ENCODE results near the gene BACH2. TPM values are rescaled to one million over a fixed set of nuclear protein-coding genes. Genes with fewer than 3 reads are reported as not detected.

BACH2 gene
- total RNA-seq, 5 donors from 2014 or later (not counting 1 experiment from before 2014, with no cell fraction given), result 81.9 to 196 (median 96.7) TPM

DNA sequence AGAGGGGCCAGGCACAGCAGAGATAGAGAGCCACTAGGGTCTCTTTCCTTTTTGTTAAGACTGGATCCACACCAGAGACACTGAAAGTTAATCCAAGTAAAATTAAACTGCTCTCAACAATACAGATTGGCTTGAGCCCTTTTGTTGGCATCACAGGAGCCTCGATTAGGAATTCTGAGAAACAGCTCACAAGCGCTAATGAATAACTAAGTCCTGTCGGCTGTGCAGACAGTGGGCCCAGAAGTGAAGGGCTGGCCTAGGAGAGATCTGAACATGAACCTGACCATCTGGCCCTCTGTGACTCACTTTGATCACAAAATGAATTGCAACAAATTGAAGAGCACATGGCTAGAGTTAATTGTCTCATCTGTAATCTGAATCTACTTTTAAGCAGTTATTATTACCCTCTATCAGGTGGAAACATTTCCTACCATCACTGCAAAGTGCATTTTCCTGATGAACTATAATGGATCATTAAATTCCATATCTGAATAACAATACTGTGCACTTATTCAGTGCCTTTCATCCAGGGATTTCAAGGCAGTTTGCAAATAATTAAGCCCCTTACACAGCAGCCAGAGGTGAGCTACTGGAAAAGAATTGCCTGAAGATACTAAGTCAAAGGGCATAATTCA is 3.2 kb downstream of the BACH2 start:
- WGBS (ENCODE audit: insufficient coverage), result 81% methylated on average over 3 of the region's 3 CpGs
- peak overlapping the region; percentile 81 for H3K27ac ChIP-seq (ENCODE audit: low read length)
- Mint-ChIP-seq H3K36me3 (peaks cover 28% of the 10 kb centered on the region), H3K27ac (peak overlapping the region; percentile 94), H3K4me3 (peak overlapping the region; percentile 84 to 92 (median 92)), H3K27me3 (no peaks in the 10 kb centered on the region), H3K4me1 (peaks cover 61 to 72% (median 65%) of the 10 kb centered on the region in 3 donors), H3K9me3 (no peaks in the 10 kb centered on the region)
- CTCF ChIA-PET, result interaction anchor here (0.6 to 1.6 kb wide), 8 partner anchors 18 to 353 kb away, joined by 3 to 11 read pairs (median 3); no protein-coding TSS in a partner anchor
- DNase-seq (no peak), ATAC-seq (replicated peaks in 1 of 4) (no peak)
- H3K4me1 ChIP-seq (ENCODE audit: control insufficient read depth in 1 of 2, extremely low read depth in 1 of 2, insufficient read depth in 2 of 2, low read length in 2 of 2), result peaks cover 46 to 47% of the 10 kb centered on the region in 2 experiments
- peaks cover 0 to 8% of the 10 kb centered on the region in 2 experiments for H3K27me3 ChIP-seq (replicated peaks in 1 of 2; ENCODE audit: control insufficient read depth in 2 of 2, extremely low read depth in 1 of 2, insufficient read depth in 2 of 2, low read length in 1 of 2)
- H3K9me3 ChIP-seq, result no peaks in the 10 kb centered on the region
- peak overlapping the region; percentile 79 to 93 for H3K4me3 ChIP-seq (ENCODE audit: control insufficient read depth in 1 of 2, extremely low read depth in 1 of 2, low read length in 1 of 2)
- peaks cover 0 to 3% of the 10 kb centered on the region in 2 donors for H3K36me3 ChIP-seq (ENCODE audit: control insufficient read depth in 2 of 2, extremely low read depth in 1 of 2, insufficient read depth in 1 of 2, low read length in 1 of 2)
- POLR2A ChIA-PET, result interaction anchor here (0.5 to 1.3 kb wide), 10 partner anchors 9 to 176 kb away, joined by 3 to 5 read pairs (median 4); no protein-coding TSS in a partner anchor

DNA sequence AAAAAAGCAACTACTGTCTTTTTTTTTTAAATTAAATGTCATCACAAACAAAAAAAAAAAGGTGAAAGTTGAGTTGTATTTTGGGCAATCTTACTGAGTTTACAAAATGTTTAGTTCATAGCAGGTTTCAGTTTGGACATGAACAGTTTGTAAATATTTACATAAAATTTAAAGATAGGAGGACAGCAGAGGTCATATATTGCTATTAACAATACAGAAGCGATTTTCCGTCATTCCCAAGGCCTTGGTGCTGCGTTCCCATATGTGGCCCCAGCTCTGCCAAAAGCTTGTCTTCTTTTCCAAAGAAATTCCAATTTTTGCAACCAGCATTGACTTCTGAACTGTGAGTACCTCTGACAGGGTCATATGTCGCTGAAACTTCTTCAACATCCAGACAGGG is 5.1 kb downstream of the BACH2 start:
- POLR2A ChIA-PET, result interaction anchor here in 1 of 2 donors (0.6 to 1.3 kb wide), 2 partner anchors 87 to 246 kb away, joined by 3 read pairs; no protein-coding TSS in a partner anchor
- Histone ChIP-seq H3K4me1 (ENCODE audit: control insufficient read depth in 1 of 2, extremely low read depth in 1 of 2, insufficient read depth in 2 of 2, low read length in 2 of 2) (peaks cover 43 to 63% of the 10 kb centered on the region in 2 experiments), H3K9me3 (no peaks in the 10 kb centered on the region), H3K27me3 (replicated peaks in 1 of 2; ENCODE audit: control insufficient read depth in 2 of 2, extremely low read depth in 1 of 2, insufficient read depth in 2 of 2, low read length in 1 of 2) (peaks cover 0 to 3% of the 10 kb centered on the region in 2 experiments), H3K36me3 (ENCODE audit: control insufficient read depth in 2 of 2, extremely low read depth in 1 of 2, insufficient read depth in 1 of 2, low read length in 1 of 2) (peaks cover 0 to 3% of the 10 kb centered on the region in 2 donors), H3K27ac (ENCODE audit: low read length) (peak overlapping the region; percentile 34), H3K4me3 (ENCODE audit: control insufficient read depth in 1 of 2, extremely low read depth in 1 of 2, low read length in 1 of 2) (peak overlapping the region in 1 of 2 donors; percentile 49)
- CTCF ChIA-PET, result interaction anchor here (0.7 to 1.0 kb wide), 2 partner anchors 76 to 101 kb away, joined by 3 to 15 read pairs; no protein-coding TSS in a partner anchor
- Mint-ChIP-seq H3K4me3 (peak overlapping the region; percentile 51 to 92 (median 84)), H3K36me3 (peaks cover 32% of the 10 kb centered on the region), H3K27ac (peak overlapping the region; percentile 94), H3K9me3 (peaks cover 0 to 4% (median 3%) of the 10 kb centered on the region in 3 donors), H3K27me3 (no peaks in the 10 kb centered on the region), H3K4me1 (peaks cover 80 to 81% (median 80%) of the 10 kb centered on the region in 3 donors)
- no peak for ATAC-seq (replicated peaks in 1 of 4)
- no peak for DNase-seq
- WGBS (ENCODE audit: insufficient coverage), result 93% methylated on average over 3 of the region's 4 CpGs

DNA sequence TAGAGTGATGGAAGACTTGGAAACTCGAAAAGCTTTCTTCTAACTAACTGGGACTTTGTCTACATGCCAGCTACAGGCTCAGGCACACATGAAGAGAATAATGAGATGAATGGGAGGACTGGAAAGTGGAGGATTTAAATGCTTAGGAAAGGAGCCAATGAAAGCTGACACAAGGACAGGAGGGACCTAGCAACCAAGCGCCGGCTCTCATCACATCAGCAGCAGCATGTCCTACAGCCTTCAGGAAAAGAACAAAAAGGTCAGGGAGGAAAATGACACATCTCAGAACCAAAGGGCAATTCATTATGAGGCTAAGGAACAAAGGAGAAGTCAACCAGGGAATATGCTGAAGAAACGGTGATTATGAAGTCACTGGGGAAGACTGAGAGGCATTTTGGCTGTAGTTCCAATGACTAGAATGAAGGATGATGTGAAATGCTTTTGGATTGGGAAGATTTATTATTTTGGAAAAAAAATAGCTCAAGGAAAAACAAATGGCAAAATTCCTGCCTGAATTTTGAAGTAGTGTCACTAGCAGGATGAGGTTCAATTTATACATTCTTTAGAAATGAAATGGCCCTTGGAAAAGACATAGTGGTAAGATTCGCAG is 5.7 kb downstream of the BACH2 start:
- Mint-ChIP-seq H3K27ac (peak overlapping the region; percentile 94), H3K4me3 (peak overlapping the region; percentile 1 to 92 (median 84)), H3K9me3 (peaks cover 0 to 4% (median 3%) of the 10 kb centered on the region in 3 donors), H3K36me3 (peaks cover 32% of the 10 kb centered on the region), H3K27me3 (no peaks in the 10 kb centered on the region), H3K4me1 (peaks cover 86 to 88% (median 87%) of the 10 kb centered on the region in 3 donors)
- ATAC-seq (replicated peaks in 1 of 4) (no peak), DNase-seq (no peak)
- H3K27me3 ChIP-seq (replicated peaks in 1 of 2; ENCODE audit: control insufficient read depth in 2 of 2, extremely low read depth in 1 of 2, insufficient read depth in 2 of 2, low read length in 1 of 2), result peaks cover 0 to 3% of the 10 kb centered on the region in 2 experiments
- H3K27ac ChIP-seq (ENCODE audit: low read length), result no peak overlapping the region
- peaks cover 0 to 3% of the 10 kb centered on the region in 2 donors for H3K36me3 ChIP-seq (ENCODE audit: control insufficient read depth in 2 of 2, extremely low read depth in 1 of 2, insufficient read depth in 1 of 2, low read length in 1 of 2)
- POLR2A ChIA-PET, result interaction anchor here (0.6 to 1.3 kb wide), 4 partner anchors 87 to 245 kb away, joined by 3 to 5 read pairs (median 4); no protein-coding TSS in a partner anchor
- WGBS (ENCODE audit: insufficient coverage), result 67% methylated on average over 1 of the region's 5 CpGs
- no peaks in the 10 kb centered on the region for H3K9me3 ChIP-seq
- CTCF ChIA-PET, result interaction anchor here (0.6 to 1.0 kb wide), 4 partner anchors 76 to 102 kb away, joined by 3 to 15 read pairs (median 6); no protein-coding TSS in a partner anchor
- H3K4me3 ChIP-seq (ENCODE audit: control insufficient read depth in 1 of 2, extremely low read depth in 1 of 2, low read length in 1 of 2), result no peak overlapping the region
- peaks cover 43 to 69% of the 10 kb centered on the region in 2 experiments for H3K4me1 ChIP-seq (ENCODE audit: control insufficient read depth in 1 of 2, extremely low read depth in 1 of 2, insufficient read depth in 2 of 2, low read length in 2 of 2)

DNA sequence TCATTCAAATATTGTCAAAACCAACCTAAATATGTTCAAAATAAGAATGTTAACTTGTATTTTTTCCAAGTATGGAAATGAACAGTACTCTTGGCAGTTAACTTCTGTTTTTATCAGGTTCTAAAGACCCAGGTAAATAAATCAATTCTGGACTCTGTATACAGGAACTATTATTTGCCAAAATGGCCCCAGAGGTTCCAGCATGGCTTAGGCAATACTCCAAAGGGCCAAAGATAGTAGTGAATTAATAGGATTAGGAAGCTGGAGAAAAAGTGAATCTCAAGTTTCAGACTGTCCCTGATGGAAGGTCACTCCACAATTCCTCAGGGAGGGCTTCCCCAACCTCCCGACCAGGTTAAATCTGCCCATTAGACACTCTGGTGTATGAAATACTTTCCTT is 6.7 kb downstream of the BACH2 start:
- Histone ChIP-seq H3K9me3 (no peaks in the 10 kb centered on the region), H3K27ac (ENCODE audit: low read length) (no peak overlapping the region), H3K36me3 (ENCODE audit: control insufficient read depth in 2 of 2, extremely low read depth in 1 of 2, insufficient read depth in 1 of 2, low read length in 1 of 2) (peaks cover 0 to 3% of the 10 kb centered on the region in 2 donors), H3K27me3 (replicated peaks in 1 of 2; ENCODE audit: control insufficient read depth in 2 of 2, extremely low read depth in 1 of 2, insufficient read depth in 2 of 2, low read length in 1 of 2) (peaks cover 0 to 3% of the 10 kb centered on the region in 2 experiments), H3K4me1 (ENCODE audit: control insufficient read depth in 1 of 2, extremely low read depth in 1 of 2, insufficient read depth in 2 of 2, low read length in 2 of 2) (peaks cover 42 to 78% of the 10 kb centered on the region in 2 experiments), H3K4me3 (ENCODE audit: control insufficient read depth in 1 of 2, extremely low read depth in 1 of 2, low read length in 1 of 2) (peak overlapping the region in 1 of 2 donors; percentile 21)
- ChIA-PET CTCF (interaction anchor here in 1 of 2 donors (0.6 to 1.7 kb wide), 4 partner anchors 15 to 87 kb away, joined by 3 to 4 read pairs (median 4); no protein-coding TSS in a partner anchor), POLR2A (interaction anchor here (0.5 to 1.2 kb wide), 6 partner anchors 11 to 207 kb away, joined by 3 to 7 read pairs (median 3); no protein-coding TSS in a partner anchor)
- H3K27ac Mint-ChIP-seq, result peak overlapping the region; percentile 76 to 94
- WGBS (ENCODE audit: insufficient coverage), result no CpG with 5 or more reads among the region's 1 CpG
- DNase-seq (no peak), ATAC-seq (replicated peaks in 1 of 4) (no peak)
- peaks cover 0 to 4% (median 3%) of the 10 kb centered on the region in 3 donors for H3K9me3 Mint-ChIP-seq
- peaks cover 96 to 98% (median 97%) of the 10 kb centered on the region in 3 donors for H3K4me1 Mint-ChIP-seq
- H3K36me3 Mint-ChIP-seq, result peaks cover 32% of the 10 kb centered on the region
- peak overlapping the region in 2 of 3 donors; percentile 39 to 84 for H3K4me3 Mint-ChIP-seq
- H3K27me3 Mint-ChIP-seq, result no peaks in the 10 kb centered on the region

DNA sequence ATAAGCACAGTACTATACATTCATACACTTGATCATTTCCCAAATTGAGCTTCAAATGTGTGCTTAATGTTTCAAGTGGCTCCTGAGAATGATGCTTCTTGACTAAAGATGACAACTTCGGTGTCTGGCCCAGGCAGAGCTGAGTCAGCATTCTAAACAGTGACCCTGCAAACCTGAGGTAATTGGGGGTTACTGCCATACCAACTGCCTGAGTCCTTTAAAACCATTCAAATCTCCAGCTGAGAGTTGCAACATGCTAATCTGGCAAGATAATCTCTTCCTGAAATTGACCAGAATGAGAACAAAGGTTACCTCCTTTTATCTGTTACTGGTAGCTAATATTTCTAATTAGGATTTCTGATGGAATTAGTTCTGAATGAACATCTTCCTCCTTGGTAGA is 8.2 kb downstream of the BACH2 start:
- H3K9me3 Mint-ChIP-seq, result peaks cover 0 to 4% (median 3%) of the 10 kb centered on the region in 3 donors
- no peaks in the 10 kb centered on the region for H3K27me3 Mint-ChIP-seq
- Histone ChIP-seq H3K27ac (ENCODE audit: low read length) (no peak overlapping the region), H3K9me3 (no peaks in the 10 kb centered on the region), H3K36me3 (ENCODE audit: control insufficient read depth in 2 of 2, extremely low read depth in 1 of 2, insufficient read depth in 1 of 2, low read length in 1 of 2) (peaks cover 0 to 3% of the 10 kb centered on the region in 2 donors), H3K4me1 (ENCODE audit: control insufficient read depth in 1 of 2, extremely low read depth in 1 of 2, insufficient read depth in 2 of 2, low read length in 2 of 2) (peaks cover 48 to 79% of the 10 kb centered on the region in 2 experiments), H3K4me3 (ENCODE audit: control insufficient read depth in 1 of 2, extremely low read depth in 1 of 2, low read length in 1 of 2) (no peak overlapping the region), H3K27me3 (replicated peaks in 1 of 2; ENCODE audit: control insufficient read depth in 2 of 2, extremely low read depth in 1 of 2, insufficient read depth in 2 of 2, low read length in 1 of 2) (no peaks in the 10 kb centered on the region)
- peak overlapping the region in 2 of 3 donors; percentile 17 to 84 for H3K4me3 Mint-ChIP-seq
- peaks cover 32% of the 10 kb centered on the region for H3K36me3 Mint-ChIP-seq
- POLR2A ChIA-PET, result interaction anchor here (0.6 to 1.6 kb wide), 6 partner anchors 10 to 336 kb away, joined by 3 to 10 read pairs (median 4); no protein-coding TSS in a partner anchor
- ATAC-seq (replicated peaks in 1 of 4) (no peak), DNase-seq (no peak)
- CTCF ChIA-PET, result interaction anchor here (0.6 to 2.9 kb wide), 11 partner anchors 9 to 590 kb away, joined by 3 to 8 read pairs (median 3); partner anchors contain the start of gene BACH2 (in 1 of the 2)
- H3K4me1 Mint-ChIP-seq, result peaks cover 94 to 96% (median 95%) of the 10 kb centered on the region in 3 donors
- 60% methylated on average over 1 of the region's 1 CpG for WGBS (ENCODE audit: insufficient coverage)
- peak overlapping the region; percentile 76 to 94 for H3K27ac Mint-ChIP-seq
